Fibroblast of peridontal ligament (primary cell): Measurements from ENCODE around the gene NOL9.
"Not testable (repeated sequence)": the region's sequence is repeated elsewhere in the genome, so short reads cannot be mapped to it uniquely, and the experiment has no call there.

Experiments
- DNase-seq: peaks from one replicate; pipeline ENCODE4 v3.0.0-alpha.2; 2010; ENCODE audit errors: extremely low read depth

NOL9 gene

GRCh38 chr1:6572653-6573383 lies 18.5 kb upstream of the NOL9 start:
- DNase-seq = no peak

GRCh38 chr1:6570987-6571386 lies 16.7 kb upstream of the NOL9 start:
- no peak for DNase-seq

GRCh38 chr1:6570100-6570499 lies 15.8 kb upstream of the NOL9 start:
- no peak for DNase-seq

- DNase-seq = no peak
These were observed 14.7 kb upstream of the NOL9 start for GRCh38 chr1:6569033-6569432.

- DNase-seq = no peak
These were observed 6.0 kb upstream of the NOL9 start for GRCh38 chr1:6560267-6560666.

- DNase-seq = not testable (repeated sequence)
These were observed 4.8 kb upstream of the NOL9 start for GRCh38 chr1:6559161-6559560.

GRCh38 chr1:6557597-6557996 lies 3.3 kb upstream of the NOL9 start:
- DNase-seq = no peak

GRCh38 chr1:6554907-6555778 lies 830 bp upstream of the NOL9 start, which contains the start of gene TAS1R1:
TSS of gene TAS1R1 (plus strand) at chr1:6555307. CDS start at chr1:6555374, 67 bp downstream.
- peak; percentile 35 for DNase-seq

- DNase-seq = peak; percentile 17
These were observed 7.0 kb downstream of the NOL9 start for GRCh38 chr1:6547301-6547700.

GRCh38 chr1:6546326-6546725 lies 8.0 kb downstream of the NOL9 start:
- no peak for DNase-seq

- no peak for DNase-seq
These were observed 8.8 kb downstream of the NOL9 start for GRCh38 chr1:6545276-6546112.

GRCh38 chr1:6544831-6545230 lies 9.5 kb downstream of the NOL9 start:
- DNase-seq = peak; percentile 34

GRCh38 chr1:6538956-6539355 lies 15.4 kb downstream of the NOL9 start:
- peak; percentile 80 for DNase-seq

GRCh38 chr1:6536291-6536690 lies 18.0 kb downstream of the NOL9 start:
- no peak for DNase-seq

GRCh38 chr1:6535214-6535613 lies 19.1 kb downstream of the NOL9 start:
- no peak for DNase-seq

- DNase-seq = no peak
These were observed 20.0 kb downstream of the NOL9 start for GRCh38 chr1:6534248-6534822.

- DNase-seq = no peak
These were observed 22.3 kb downstream of the NOL9 start for GRCh38 chr1:6531996-6532395.

- no peak for DNase-seq
These were observed 23.7 kb downstream of the NOL9 start for GRCh38 chr1:6530504-6531160.

GRCh38 chr1:6528492-6528891 lies 25.8 kb downstream of the NOL9 start:
- DNase-seq = no peak

- DNase-seq = no peak
These were observed 28.0 kb downstream of the NOL9 start for GRCh38 chr1:6526316-6526715.

- peak; percentile 47 for DNase-seq
These were observed 30.7 kb downstream of the NOL9 start for GRCh38 chr1:6523566-6523965.
